ENCODE data around the gene ADAMTS6.

DNA sequence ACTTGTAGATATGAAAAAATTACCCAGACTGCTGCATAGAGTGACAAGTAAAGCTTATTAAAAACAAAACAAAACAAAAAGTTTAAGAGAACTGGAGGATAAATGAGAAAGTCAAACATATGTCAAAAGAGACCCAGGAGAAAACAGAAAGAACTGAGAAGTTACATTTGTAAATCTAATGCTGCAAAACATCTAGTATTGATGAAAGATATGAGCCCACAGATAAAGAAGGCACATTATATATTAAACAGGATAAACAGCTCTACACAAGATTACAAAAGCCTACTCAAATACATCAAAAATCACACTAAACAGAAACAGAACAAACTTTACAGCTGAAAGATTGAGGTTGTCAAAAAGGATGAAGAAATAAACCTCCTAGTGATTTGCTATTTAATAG lies 55.1 kb downstream of the ADAMTS6 start:
- TF ChIP-seq POLR2A (IDR thresholded peaks at IDR 0.05; ENCODE audit: low read length) (no peak), GATA1 (IDR thresholded peaks at IDR 0.05; ENCODE audit: low read depth, low read length) (no peak)
